CD14-positive monocyte (primary cell): ENCODE data around the gene MYPN. TPM values are rescaled to one million over a fixed set of nuclear protein-coding genes. Genes with fewer than 3 reads are reported as not detected.

ENCODE experiments used
- DNase-seq, 3 donors: peaks; one replicate each; pipeline ENCODE4 v3.0.0-alpha.2; 2011 to 2022
- H2AFZ ChIP-seq: 2 replicates; pipeline ENCODE4 v1.6.0; 2012; ENCODE audit warnings: mild to moderate bottlenecking, low read depth, low read length, inconsistent platforms; ENCODE audit not compliant: insufficient read depth, poor library complexity, severe bottlenecking
- H3K27ac ChIP-seq, 2 donors: 1 replicate in 1 of 2; 2 replicates in 1 of 2; pipeline ENCODE4 v1.5.1; 2012 to 2013; ENCODE audit warnings: low read length in 2 of 2, control low read depth in 1 of 2, inconsistent platforms in 1 of 2, low read depth in 1 of 2, mild to moderate bottlenecking in 1 of 2
- H3K27me3 ChIP-seq, 2 donors: one replicate each; pipeline versions ENCODE4 v1.6.0 to v1.6.1; 2011 to 2013; ENCODE audit warnings: low read length in 2 of 2; ENCODE audit not compliant: control insufficient read depth in 2 of 2, insufficient read depth in 2 of 2
- H3K36me3 ChIP-seq, 2 donors: replicated peaks in 1 of 2; 1 replicate in 1 of 2; 2 replicates in 1 of 2; pipeline versions ENCODE4 v1.5.1 to v1.6.1; 2012 to 2013; ENCODE audit warnings: low read length in 2 of 2, control low read depth in 1 of 2, inconsistent platforms in 1 of 2, mild to moderate bottlenecking in 1 of 2; ENCODE audit not compliant: insufficient read depth in 2 of 2, control insufficient read depth in 1 of 2
- H3K4me1 ChIP-seq, 2 donors: 1 replicate in 1 of 2; 2 replicates in 1 of 2; pipeline versions ENCODE4 v1.5.1 to v1.6.1; 2012 to 2013; ENCODE audit warnings: low read length in 2 of 2, control low read depth in 1 of 2, inconsistent platforms in 1 of 2, mild to moderate bottlenecking in 1 of 2, moderate library complexity in 1 of 2; ENCODE audit not compliant: insufficient read depth in 2 of 2, control insufficient read depth in 1 of 2
- H3K4me2 ChIP-seq: replicated peaks from 2 replicates; pipeline ENCODE3; 2012; ENCODE audit warnings: low read length, moderate library complexity, mild to moderate bottlenecking; ENCODE audit not compliant: poor library complexity, severe bottlenecking; ENCODE audit errors: extremely low read depth
- H3K4me3 ChIP-seq, 3 experiments: fragments of 200-600 bp in 1 of 3; sonication (generic) in 1 of 3; replicated peaks in 1 of 3; 1 replicate in 2 of 3; 2 replicates in 1 of 3; pipeline ENCODE4 v1.5.1; 2011 to 2013; ENCODE audit warnings: low read length in 3 of 3, mild to moderate bottlenecking in 3 of 3, control low read depth in 2 of 3, low read depth in 2 of 3, inconsistent platforms in 1 of 3, moderate library complexity in 1 of 3
- H3K79me2 ChIP-seq: 2 replicates; pipeline ENCODE4 v1.6.0; 2012; ENCODE audit warnings: mild to moderate bottlenecking, control low read depth, inconsistent platforms, low read length, moderate library complexity; ENCODE audit not compliant: insufficient read depth
- H3K9ac ChIP-seq: 2 replicates; pipeline ENCODE4 v1.6.0; 2017; ENCODE audit warnings: low read length, mild to moderate bottlenecking; ENCODE audit not compliant: insufficient read depth, poor library complexity, severe bottlenecking
- H3K9me3 ChIP-seq, 2 donors: replicated peaks in 1 of 2; 1 replicate in 1 of 2; 2 replicates in 1 of 2; pipeline versions ENCODE4 v1.5.1 to v1.6.1; 2012 to 2013; ENCODE audit warnings: low read length in 2 of 2, control low read depth in 1 of 2; ENCODE audit not compliant: control insufficient read depth in 1 of 2, insufficient read depth in 1 of 2
- H4K20me1 ChIP-seq: 2 replicates; pipeline ENCODE4 v1.6.0; 2012; ENCODE audit warnings: mild to moderate bottlenecking, low read length, control low read depth, moderate library complexity; ENCODE audit not compliant: insufficient read depth
- H3K27ac Mint-ChIP-seq, 7 donors: one replicate each; pipeline ENCODE4 v1.8.0; 2020; ENCODE audit warnings: mild to moderate bottlenecking in 7 of 7, mixed read lengths in 7 of 7, moderate library complexity in 6 of 7, inconsistent platforms in 2 of 7
- H3K27me3 Mint-ChIP-seq, 3 donors: one replicate each; pipeline ENCODE4 v1.8.0; 2021 to 2022; ENCODE audit warnings: low read depth in 3 of 3, mild to moderate bottlenecking in 3 of 3, mixed read lengths in 3 of 3, moderate library complexity in 3 of 3, inconsistent platforms in 1 of 3
- H3K36me3 Mint-ChIP-seq, 2 donors: one replicate each; pipeline ENCODE4 v1.8.0; 2020; ENCODE audit warnings: mixed read lengths in 2 of 2, inconsistent platforms in 1 of 2, mild to moderate bottlenecking in 1 of 2
- H3K4me1 Mint-ChIP-seq: one replicate; pipeline ENCODE4 v1.8.0; 2020; ENCODE audit warnings: mild to moderate bottlenecking, mixed read lengths
- H3K4me3 Mint-ChIP-seq, 2 donors: one replicate each; pipeline ENCODE4 v1.8.0; 2020; ENCODE audit warnings: mild to moderate bottlenecking in 2 of 2, mixed read lengths in 2 of 2, moderate library complexity in 1 of 2
- H3K9me3 Mint-ChIP-seq, 7 donors: one replicate each; pipeline ENCODE4 v1.8.0; 2020 to 2022; ENCODE audit warnings: mixed read lengths in 7 of 7, mild to moderate bottlenecking in 6 of 7, moderate library complexity in 6 of 7, inconsistent platforms in 2 of 7
- WGBS: methylation state at CpG from one replicate; pipeline ENCODE4 v1.1.5; 2013; ENCODE audit warnings: missing lambda C conversion rate; ENCODE audit not compliant: insufficient coverage; 5-methylcytosine and 5-hydroxymethylcytosine counted together
- intact Hi-C, 2 donors: fragments of 100-400 bp; cut with micrococcal nuclease; formaldehyde crosslinking; loops; one replicate each; pipeline versions ENCODE4 v1.15.0 to v1.15.1; 2023
- polyA plus RNA-seq, 3 donors: library from polyadenylated mRNA; depleted of rRNA in 1 of 3; unstranded in 2 of 3; stranded (reverse) in 1 of 3; fragments of 300-500 nt in 2 of 3; fragments of >200 nt in 1 of 3; fragmentation: Illumina TruSeq in 2 of 3; gene quantifications; 1 replicate in 2 of 3; 2 replicates in 1 of 3; pipeline ENCODE4 v1.2.3, GENCODE V29; 2012 to 2021
- TF ChIP-seq, protein P1 (sequence below): fragments of 200-600 bp; IDR thresholded peaks from one replicate; pipeline ENCODE4 v1.8.0; 2022; ENCODE audit warnings: antibody characterized with exemption, mild to moderate bottlenecking

Gene MYPN
- polyA plus RNA-seq, 3 donors, result not detected

DNA sequence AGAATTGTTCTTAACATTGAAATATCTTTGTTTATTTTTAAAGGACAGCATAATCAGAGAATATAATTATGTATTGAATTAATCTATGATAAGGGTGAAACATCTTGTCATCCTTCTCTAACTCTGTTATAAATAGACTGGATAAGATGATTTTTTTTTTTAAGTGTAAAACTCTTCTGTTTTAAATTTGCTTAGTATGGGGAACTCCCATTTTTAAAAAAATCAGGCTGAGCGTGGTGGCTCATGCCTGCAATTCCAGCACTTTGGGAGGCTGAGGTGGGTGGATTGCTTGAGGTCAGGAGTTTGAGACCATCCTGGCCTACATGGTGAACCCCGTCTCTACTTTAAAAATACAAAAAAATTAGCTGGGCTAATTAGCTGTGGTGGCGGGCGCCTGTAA is 24.8 kb upstream of the MYPN start:
- intact Hi-C loops, result no loop called here
- Histone ChIP-seq H3K79me2 (no peaks in the 10 kb centered on the region), H3K36me3 (no peaks in the 10 kb centered on the region), H4K20me1 (no peaks in the 10 kb centered on the region), H3K4me3 (no peak overlapping the region), H3K4me2 (no peak overlapping the region), H2AFZ (no peak overlapping the region), H3K27me3 (no peaks in the 10 kb centered on the region), H3K9me3 (no peaks in the 10 kb centered on the region), H3K4me1 (no peaks in the 10 kb centered on the region), H3K9ac (no peak overlapping the region), H3K27ac (no peak overlapping the region)
- H3K9me3 Mint-ChIP-seq, result peaks cover 0 to 2% (median 0%) of the 10 kb centered on the region in 7 donors
- H3K4me3 Mint-ChIP-seq, result no peak overlapping the region
- 100% methylated on average over 2 of the region's 4 CpGs for WGBS
- TF ChIP-seq, protein P1, sequence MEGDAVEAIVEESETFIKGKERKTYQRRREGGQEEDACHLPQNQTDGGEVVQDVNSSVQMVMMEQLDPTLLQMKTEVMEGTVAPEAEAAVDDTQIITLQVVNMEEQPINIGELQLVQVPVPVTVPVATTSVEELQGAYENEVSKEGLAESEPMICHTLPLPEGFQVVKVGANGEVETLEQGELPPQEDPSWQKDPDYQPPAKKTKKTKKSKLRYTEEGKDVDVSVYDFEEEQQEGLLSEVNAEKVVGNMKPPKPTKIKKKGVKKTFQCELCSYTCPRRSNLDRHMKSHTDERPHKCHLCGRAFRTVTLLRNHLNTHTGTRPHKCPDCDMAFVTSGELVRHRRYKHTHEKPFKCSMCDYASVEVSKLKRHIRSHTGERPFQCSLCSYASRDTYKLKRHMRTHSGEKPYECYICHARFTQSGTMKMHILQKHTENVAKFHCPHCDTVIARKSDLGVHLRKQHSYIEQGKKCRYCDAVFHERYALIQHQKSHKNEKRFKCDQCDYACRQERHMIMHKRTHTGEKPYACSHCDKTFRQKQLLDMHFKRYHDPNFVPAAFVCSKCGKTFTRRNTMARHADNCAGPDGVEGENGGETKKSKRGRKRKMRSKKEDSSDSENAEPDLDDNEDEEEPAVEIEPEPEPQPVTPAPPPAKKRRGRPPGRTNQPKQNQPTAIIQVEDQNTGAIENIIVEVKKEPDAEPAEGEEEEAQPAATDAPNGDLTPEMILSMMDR, result no peak
- H3K27ac Mint-ChIP-seq, result no peak overlapping the region
- H3K27me3 Mint-ChIP-seq, result peaks cover 1 to 2% (median 2%) of the 10 kb centered on the region in 3 donors
- peaks cover 8% of the 10 kb centered on the region for H3K4me1 Mint-ChIP-seq
- DNase-seq, result no peak
- H3K36me3 Mint-ChIP-seq, result no peaks in the 10 kb centered on the region

- intact Hi-C loops, result no loop called here
Measured at GRCh38 chr10:68086011-68086410, 23.3 kb upstream of the MYPN start.

More at GRCh38 chr10:68086011-68086410, 23.3 kb upstream of the MYPN start:
- H3K9me3 Mint-ChIP-seq, result peaks cover 0 to 3% (median 0%) of the 10 kb centered on the region in 7 donors
- Histone ChIP-seq H3K27ac (no peak overlapping the region), H3K4me1 (no peaks in the 10 kb centered on the region), H2AFZ (no peak overlapping the region), H3K4me2 (no peak overlapping the region), H3K36me3 (no peaks in the 10 kb centered on the region), H3K9ac (no peak overlapping the region), H3K27me3 (no peaks in the 10 kb centered on the region), H3K79me2 (no peaks in the 10 kb centered on the region), H4K20me1 (no peaks in the 10 kb centered on the region), H3K9me3 (no peaks in the 10 kb centered on the region), H3K4me3 (no peak overlapping the region)
- no peak overlapping the region for H3K4me3 Mint-ChIP-seq
- H3K27ac Mint-ChIP-seq, result no peak overlapping the region
- TF ChIP-seq, protein P1, result no peak
- peaks cover 1 to 2% (median 2%) of the 10 kb centered on the region in 3 donors for H3K27me3 Mint-ChIP-seq
- WGBS, result 75% methylated on average over 2 of the region's 2 CpGs
- peaks cover 8% of the 10 kb centered on the region for H3K4me1 Mint-ChIP-seq
- no peak for DNase-seq
- H3K36me3 Mint-ChIP-seq, result no peaks in the 10 kb centered on the region
